ENCODE results near the gene ZBTB16. TPM values are rescaled to one million over a fixed set of nuclear protein-coding genes. Genes with fewer than 3 reads are reported as not detected.

ZBTB16 gene
- total RNA-seq, 1 donor from 2014 or later, result 39.4 TPM

- no peak for TF ChIP-seq CTCF (conservative IDR thresholded peaks at IDR 0.05)
- Mint-ChIP-seq H3K27me3 (ENCODE audit: low read depth) (no peaks in the 10 kb centered on the region), H3K4me1 (peaks cover 53% of the 10 kb centered on the region), H3K36me3 (ENCODE audit: low read depth) (no peaks in the 10 kb centered on the region), H3K4me3 (no peak overlapping the region), H3K27ac (ENCODE audit: unreplicated experiment) (no peak overlapping the region), H3K9me3 (no peaks in the 10 kb centered on the region)
- DNase-seq (ENCODE audit: low read depth, low spot score), result no peak
These were observed 114.3 kb downstream of the ZBTB16 start for GRCh38 chr11:114173843-114174242.

- no peaks in the 10 kb centered on the region for H3K36me3 Mint-ChIP-seq (ENCODE audit: low read depth)
- H3K4me1 Mint-ChIP-seq, result peaks cover 56% of the 10 kb centered on the region
- TF ChIP-seq CTCF (conservative IDR thresholded peaks at IDR 0.05), result no peak
- H3K27ac Mint-ChIP-seq (ENCODE audit: unreplicated experiment), result no peak overlapping the region
- no peak for DNase-seq (ENCODE audit: low read depth, low spot score)
- H3K27me3 Mint-ChIP-seq (ENCODE audit: low read depth), result no peaks in the 10 kb centered on the region
- no peak overlapping the region for H3K4me3 Mint-ChIP-seq
- H3K9me3 Mint-ChIP-seq, result no peaks in the 10 kb centered on the region
These were observed 115.4 kb downstream of the ZBTB16 start for GRCh38 chr11:114174712-114175495.

GRCh38 chr11:114175706-114176105, 116.2 kb downstream of the ZBTB16 start:
- DNase-seq (ENCODE audit: low read depth, low spot score), result no peak
- H3K9me3 Mint-ChIP-seq, result no peaks in the 10 kb centered on the region
- H3K4me1 Mint-ChIP-seq, result peaks cover 56% of the 10 kb centered on the region
- no peaks in the 10 kb centered on the region for H3K27me3 Mint-ChIP-seq (ENCODE audit: low read depth)
- H3K4me3 Mint-ChIP-seq, result no peak overlapping the region
- TF ChIP-seq CTCF (conservative IDR thresholded peaks at IDR 0.05), result no peak
- no peak overlapping the region for H3K27ac Mint-ChIP-seq (ENCODE audit: unreplicated experiment)
- no peaks in the 10 kb centered on the region for H3K36me3 Mint-ChIP-seq (ENCODE audit: low read depth)

GRCh38 chr11:114176321-114176720, 116.8 kb downstream of the ZBTB16 start:
- Mint-ChIP-seq H3K27ac (ENCODE audit: unreplicated experiment) (no peak overlapping the region), H3K9me3 (no peaks in the 10 kb centered on the region), H3K27me3 (ENCODE audit: low read depth) (no peaks in the 10 kb centered on the region), H3K4me3 (no peak overlapping the region), H3K4me1 (peaks cover 51% of the 10 kb centered on the region), H3K36me3 (ENCODE audit: low read depth) (no peaks in the 10 kb centered on the region)
- TF ChIP-seq CTCF (conservative IDR thresholded peaks at IDR 0.05), result no peak
- DNase-seq (ENCODE audit: low read depth, low spot score), result no peak

GRCh38 chr11:114178656-114179055, 119.1 kb downstream of the ZBTB16 start:
- Mint-ChIP-seq H3K4me1 (peaks cover 52% of the 10 kb centered on the region), H3K4me3 (no peak overlapping the region), H3K27ac (ENCODE audit: unreplicated experiment) (no peak overlapping the region), H3K36me3 (ENCODE audit: low read depth) (peaks cover 5% of the 10 kb centered on the region), H3K27me3 (ENCODE audit: low read depth) (no peaks in the 10 kb centered on the region), H3K9me3 (peaks cover 3% of the 10 kb centered on the region)
- no peak for TF ChIP-seq CTCF (conservative IDR thresholded peaks at IDR 0.05)
- no peak for DNase-seq (ENCODE audit: low read depth, low spot score)
